MCF 10A (cell line): Measurements from ENCODE around the gene MRPS30. TPM values are rescaled to one million over a fixed set of nuclear protein-coding genes. Genes with fewer than 3 reads are reported as not detected.
A peak's percentile ranks its signal among the peaks of the same experiment; 100 is the strongest.
"Not testable (repeated sequence)": the region's sequence is repeated elsewhere in the genome, so short reads cannot be mapped to it uniquely, and the experiment has no call there.

Experiments used
- BruUV-seq: library from RNA; stranded (reverse); fragments of 400-500 nt; replicated peaks from 2 replicates; lab custom pipeline; 2021; lab: Mats Ljungman, UMichigan
- CTCF ChIA-PET: fragments of 300-600 bp; sonication (Branson Sonifier 250); formaldehyde crosslinking; extraction: SDS; loops from one replicate; lab custom pipeline; 2021; ENCODE audit warnings: antibody characterized with exemption, inconsistent platforms; lab: Yijun Ruan, JAX
- POLR2A ChIA-PET: fragments of 300-600, 350-650 bp; sonication (Branson Sonifier 250); formaldehyde crosslinking; extraction: SDS; loops from one replicate; lab custom pipeline; 2020; ENCODE audit warnings: antibody characterized with exemption, inconsistent platforms; lab: Yijun Ruan, JAX
- DNase-seq: peaks from one replicate; pipeline ENCODE4 v3.0.0-alpha.2; 2018; ENCODE audit not compliant: unreplicated experiment
- H3K27ac Mint-ChIP-seq: one replicate; pipeline ENCODE4 v1.8.0; 2022; ENCODE audit warnings: mild to moderate bottlenecking, low read depth, mixed read lengths; ENCODE audit not compliant: unreplicated experiment
- H3K27me3 Mint-ChIP-seq: one replicate; pipeline ENCODE4 v1.8.0; 2022; ENCODE audit warnings: mixed read lengths; ENCODE audit not compliant: insufficient read depth, unreplicated experiment
- H3K36me3 Mint-ChIP-seq: one replicate; pipeline ENCODE4 v1.8.0; 2022; ENCODE audit warnings: mild to moderate bottlenecking, moderate library complexity, mixed read lengths; ENCODE audit not compliant: insufficient read depth, unreplicated experiment
- H3K4me1 Mint-ChIP-seq: one replicate; pipeline ENCODE4 v1.8.0; 2022; ENCODE audit warnings: mixed read lengths; ENCODE audit not compliant: insufficient read depth, unreplicated experiment
- H3K4me3 Mint-ChIP-seq: one replicate; pipeline ENCODE4 v1.8.0; 2022; ENCODE audit warnings: mild to moderate bottlenecking, moderate library complexity, mixed read lengths; ENCODE audit not compliant: unreplicated experiment
- H3K9me3 Mint-ChIP-seq: one replicate; pipeline ENCODE4 v1.8.0; 2022; ENCODE audit warnings: mixed read lengths; ENCODE audit not compliant: unreplicated experiment
- CTCF ChIP-seq: fragments of 200-600 bp; IDR thresholded peaks from one replicate; pipeline ENCODE4 v1.8.0; 2022; ENCODE audit warnings: antibody characterized with exemption, mild to moderate bottlenecking; ENCODE audit not compliant: unreplicated experiment
- intact Hi-C: fragments of 100-400 bp; cut with micrococcal nuclease; formaldehyde crosslinking; loops from 2 replicates; pipeline ENCODE4 v1.14.1; 2022
- total RNA-seq: library from RNA; stranded (reverse); gene quantifications from 2 replicates; pipeline ENCODE4 v1.2.3, GENCODE V29; 2022

The MRPS30 gene
- total RNA-seq, 1 experiment from 2014 or later = 63.2 TPM

DNA sequence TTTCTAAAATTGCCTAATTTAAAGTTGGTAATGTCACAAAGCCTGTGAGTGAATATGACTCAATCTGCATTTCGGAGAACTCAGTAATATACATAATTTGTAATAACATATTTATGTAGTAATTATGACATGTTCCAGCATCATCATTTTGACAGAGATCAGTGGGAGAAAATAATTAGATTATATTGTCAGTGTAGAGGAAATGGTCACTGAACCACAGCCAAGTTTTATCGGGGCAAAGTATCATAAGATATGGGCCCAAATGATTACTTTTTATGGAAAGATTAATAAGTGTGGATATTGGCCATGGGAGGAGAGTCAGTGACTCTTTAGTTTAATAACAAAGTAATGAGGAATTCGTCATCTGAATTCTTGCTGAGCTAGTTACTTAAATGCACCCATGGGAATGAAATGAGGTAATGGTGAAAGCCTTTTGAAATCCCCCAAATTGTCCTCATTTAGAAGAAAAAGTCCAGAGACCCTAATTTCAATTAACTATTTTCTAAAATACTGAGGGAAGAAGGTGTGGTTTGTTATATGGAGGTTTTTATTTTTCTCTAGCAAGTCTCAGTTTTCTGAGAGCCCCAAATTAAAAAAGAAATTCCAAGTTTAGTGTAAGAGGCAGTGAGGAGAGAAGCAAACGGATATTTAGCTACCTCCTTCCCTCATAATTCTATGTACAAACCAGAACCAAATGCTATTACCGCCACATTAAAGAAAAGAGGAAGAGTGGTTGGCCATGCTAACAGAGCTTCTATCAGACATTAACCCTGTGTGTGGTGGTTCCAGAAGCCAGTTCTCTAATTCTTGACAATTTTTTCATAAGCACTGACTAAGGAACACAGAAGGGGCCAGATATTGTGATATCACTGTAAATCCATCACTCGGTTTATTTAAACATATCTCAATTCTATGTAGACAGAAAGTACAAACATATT, 37.7 kb upstream of the MRPS30 start:
- TF ChIP-seq CTCF = no peak
- Mint-ChIP-seq H3K36me3 (no peaks in the 10 kb centered on the region), H3K27ac (no peak overlapping the region)

DNA sequence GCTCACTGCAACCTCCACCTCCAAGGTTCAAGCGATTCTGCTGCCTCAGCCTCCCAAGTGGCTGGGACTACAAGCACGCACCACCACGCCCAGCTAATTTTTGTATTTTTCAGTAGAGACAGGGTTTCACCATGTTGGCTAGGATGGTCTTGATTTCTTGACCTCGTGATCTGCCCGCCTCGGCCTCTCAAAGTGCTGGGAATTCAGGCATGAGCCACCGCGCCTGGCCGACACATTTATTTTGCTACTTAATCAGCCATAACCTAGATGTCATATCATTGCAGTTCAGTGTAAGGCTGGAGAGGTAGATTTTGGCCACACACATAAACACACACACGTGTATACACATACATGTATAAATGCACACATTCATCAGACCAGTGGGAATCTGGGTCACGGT, 36.4 kb upstream of the MRPS30 start:
- H3K4me1 Mint-ChIP-seq, DNase-seq, H3K9me3 Mint-ChIP-seq, H3K36me3 Mint-ChIP-seq, POLR2A ChIA-PET, H3K27ac Mint-ChIP-seq, BruUV-seq, H3K4me3 Mint-ChIP-seq, H3K27me3 Mint-ChIP-seq: not testable (repeated sequence)
- intact Hi-C loops = loop anchor here (5.0 to 10.0 kb wide), 2 partner anchors 440 to 1138 kb away; no protein-coding TSS in a partner anchor
- CTCF ChIA-PET = interaction anchor here (0.8 to 2.3 kb wide), 2 partner anchors 231 to 238 kb away, joined by 7 to 15 read pairs; no protein-coding TSS in a partner anchor

More for the DNA sequence above, 37.7 kb upstream of the MRPS30 start:
- no peak for DNase-seq
- intact Hi-C loops = loop anchor here (5.0 to 10.0 kb wide), 2 partner anchors 439 to 1136 kb away; no protein-coding TSS in a partner anchor
- Mint-ChIP-seq H3K9me3 (no peaks in the 10 kb centered on the region), H3K4me1 (no peaks in the 10 kb centered on the region), H3K27me3 (no peaks in the 10 kb centered on the region), H3K4me3 (no peak overlapping the region)
- POLR2A ChIA-PET = no interaction called here
- no TSS peak for BruUV-seq
- CTCF ChIA-PET = interaction anchor here (0.6 kb wide), 2 partner anchors 435 to 1140 kb away, joined by 3 read pairs; no protein-coding TSS in a partner anchor

- DNase-seq = peak; percentile 53
- Mint-ChIP-seq H3K4me1 (no peaks in the 10 kb centered on the region), H3K9me3 (no peaks in the 10 kb centered on the region), H3K27me3 (no peaks in the 10 kb centered on the region), H3K4me3 (no peak overlapping the region), H3K36me3 (no peaks in the 10 kb centered on the region), H3K27ac (no peak overlapping the region)
- peak; percentile 70 for TF ChIP-seq CTCF
- POLR2A ChIA-PET = no interaction called here
- intact Hi-C loops = loop anchor here (1.0 to 10.0 kb wide), 5 partner anchors 238 to 1140 kb away; no protein-coding TSS in a partner anchor
- no TSS peak for BruUV-seq
- CTCF ChIA-PET = interaction anchor here (0.6 to 2.3 kb wide), 19 partner anchors 9 to 1049 kb away, joined by 3 to 21 read pairs (median 4); no protein-coding TSS in a partner anchor
Measured at GRCh38 chr5:44774279-44774880, 34.4 kb upstream of the MRPS30 start.

DNA sequence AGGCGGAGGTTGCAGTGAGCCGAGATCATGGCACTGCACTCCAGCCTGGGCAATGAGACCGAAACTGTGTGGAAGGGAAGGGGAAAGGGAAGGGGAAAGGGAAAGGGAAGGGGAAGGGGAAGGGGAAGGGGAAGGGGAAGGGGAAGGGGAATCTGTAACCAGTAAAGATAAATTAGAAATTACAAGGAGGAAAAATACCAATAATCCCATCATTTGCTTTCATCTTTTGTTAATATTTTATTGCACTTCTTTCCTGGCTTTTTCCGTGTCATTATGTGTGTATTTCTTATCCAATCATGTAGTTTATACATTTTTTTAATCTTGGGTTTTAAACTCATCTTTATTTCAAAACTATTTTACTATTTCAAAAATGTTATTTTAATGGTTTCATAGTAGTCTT, 29.6 kb upstream of the MRPS30 start:
- POLR2A ChIA-PET = no interaction called here
- no peak overlapping the region for H3K4me3 Mint-ChIP-seq
- H3K27me3 Mint-ChIP-seq = no peaks in the 10 kb centered on the region
- BruUV-seq = no TSS peak
- intact Hi-C loops = loop anchor here (10.0 kb wide), 1 partner anchor 1144 kb away; no protein-coding TSS in a partner anchor
- H3K27ac Mint-ChIP-seq = no peak overlapping the region
- CTCF ChIA-PET = interaction anchor here (0.6 kb wide), 2 partner anchors 55 to 688 kb away, joined by 3 read pairs; no protein-coding TSS in a partner anchor
- DNase-seq = no peak
- TF ChIP-seq CTCF = no peak
- no peaks in the 10 kb centered on the region for H3K4me1 Mint-ChIP-seq
- H3K36me3 Mint-ChIP-seq = no peaks in the 10 kb centered on the region
- H3K9me3 Mint-ChIP-seq = no peaks in the 10 kb centered on the region
